NCI-H2107 (cell line): ENCODE results near the gene SPZ1.
"Not testable (repeated sequence)": the region's sequence is repeated elsewhere in the genome, so short reads cannot be mapped to it uniquely, and the experiment has no call there.

Experiments
- DNase-seq: peaks from one replicate; lab custom pipeline; 2025; lab: John Stamatoyannopoulos, UW

Gene SPZ1, protein sequence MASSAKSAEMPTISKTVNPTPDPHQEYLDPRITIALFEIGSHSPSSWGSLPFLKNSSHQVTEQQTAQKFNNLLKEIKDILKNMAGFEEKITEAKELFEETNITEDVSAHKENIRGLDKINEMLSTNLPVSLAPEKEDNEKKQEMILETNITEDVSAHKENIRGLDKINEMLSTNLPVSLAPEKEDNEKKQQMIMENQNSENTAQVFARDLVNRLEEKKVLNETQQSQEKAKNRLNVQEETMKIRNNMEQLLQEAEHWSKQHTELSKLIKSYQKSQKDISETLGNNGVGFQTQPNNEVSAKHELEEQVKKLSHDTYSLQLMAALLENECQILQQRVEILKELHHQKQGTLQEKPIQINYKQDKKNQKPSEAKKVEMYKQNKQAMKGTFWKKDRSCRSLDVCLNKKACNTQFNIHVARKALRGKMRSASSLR

DNA sequence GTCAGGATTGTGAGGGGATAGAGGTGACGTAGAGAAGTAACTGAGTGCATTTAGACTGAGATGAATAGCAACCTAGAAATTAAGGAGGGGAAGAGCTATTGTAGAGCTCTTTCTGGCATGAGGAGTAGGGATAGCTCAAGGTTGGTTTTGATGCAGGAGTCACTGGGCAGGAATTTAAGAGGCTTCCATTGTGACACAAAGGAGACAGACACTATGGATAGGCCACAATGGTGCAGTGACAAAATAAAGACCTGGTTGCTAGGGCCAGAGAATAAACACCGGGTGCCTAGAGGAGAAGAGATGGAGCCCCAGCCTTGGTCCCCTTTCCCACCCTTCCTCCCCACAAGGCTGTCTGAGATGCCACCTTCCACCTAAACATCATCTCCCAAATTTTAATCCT is at the start of gene SPZ1:
Gene SPZ1 (plus strand): TSS at position 301 of the 400 bp plus-strand sequence. CDS start 214 bp downstream, outside the sequence.
- no peak for DNase-seq

DNA sequence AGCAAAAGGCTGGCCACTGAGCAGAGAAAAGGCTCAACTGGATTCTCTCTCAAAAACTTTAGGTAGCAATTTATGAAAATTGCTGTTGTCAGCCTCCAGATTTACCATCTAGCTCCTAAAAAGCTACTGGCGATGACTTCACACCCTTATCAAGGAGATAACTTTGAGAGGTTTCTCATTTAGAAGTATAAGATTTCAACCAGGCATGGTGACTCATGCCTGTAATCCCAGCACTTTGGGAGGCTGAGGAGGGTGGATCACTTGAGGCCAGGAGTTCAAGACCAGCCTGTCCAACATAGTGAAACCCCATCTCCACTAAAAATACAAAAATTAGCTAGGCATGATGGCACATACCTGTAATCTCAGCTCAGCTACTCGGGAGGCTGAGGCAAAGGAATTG is 49.3 kb upstream of the SPZ1 start:
- DNase-seq: not testable (repeated sequence)

DNA sequence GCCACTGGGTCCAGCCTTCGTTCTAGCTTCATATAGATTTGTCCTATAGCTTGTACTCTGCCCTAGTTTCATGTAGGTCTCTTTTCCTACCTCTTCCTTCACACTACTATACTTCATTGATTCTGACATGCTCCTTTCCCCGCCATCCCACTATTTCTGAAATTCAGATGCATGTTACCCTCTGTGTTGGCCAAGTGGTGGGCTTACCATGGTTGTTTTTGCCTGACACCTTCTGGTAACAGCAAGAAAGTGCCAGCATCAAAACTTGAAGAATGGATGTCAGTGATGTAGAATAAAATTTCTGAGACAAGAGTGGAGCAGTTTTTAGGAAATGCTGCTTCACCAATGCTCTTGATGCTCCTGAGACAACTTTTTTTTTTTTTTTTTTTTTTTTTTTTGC is 44.5 kb upstream of the SPZ1 start:
- no peak for DNase-seq

DNA sequence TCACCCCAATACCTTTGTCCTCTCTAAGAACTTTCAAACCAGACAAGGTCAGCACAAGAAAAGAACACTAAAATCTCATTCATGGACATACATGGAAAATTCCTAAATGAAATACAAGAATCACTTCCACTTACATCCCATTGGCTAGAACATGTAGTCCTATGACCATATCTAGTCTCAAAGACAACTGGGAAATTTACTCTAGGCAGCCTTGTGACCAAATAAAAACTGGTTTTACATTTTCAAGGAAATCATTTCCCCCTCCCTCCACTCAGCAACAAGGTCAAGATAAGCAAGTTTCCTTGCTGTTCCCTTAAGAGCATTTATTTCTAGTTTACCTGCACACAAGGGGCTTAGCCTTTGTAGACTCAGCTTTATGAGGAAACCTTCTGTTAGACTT is 43.6 kb upstream of the SPZ1 start:
- no peak for DNase-seq

DNA sequence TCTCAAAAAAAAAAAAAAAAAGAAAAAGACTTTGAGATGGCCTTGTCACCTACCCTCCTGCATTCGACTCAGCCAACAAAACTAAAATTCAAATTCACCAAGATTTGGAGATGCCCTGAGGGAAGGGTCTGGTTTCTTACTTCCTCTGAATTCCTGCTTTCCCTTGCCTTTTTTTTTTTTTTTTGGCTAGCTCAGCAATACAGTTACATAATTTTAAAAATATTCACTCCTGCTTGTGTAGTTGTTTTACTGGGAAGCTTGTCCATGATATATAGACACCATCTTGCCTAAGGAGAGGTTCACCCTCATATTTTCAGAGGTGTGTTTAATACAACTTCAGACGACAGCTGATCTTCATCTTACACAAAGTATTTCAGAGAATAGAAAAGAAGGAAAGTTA is 42.6 kb upstream of the SPZ1 start:
- DNase-seq: no peak

DNA sequence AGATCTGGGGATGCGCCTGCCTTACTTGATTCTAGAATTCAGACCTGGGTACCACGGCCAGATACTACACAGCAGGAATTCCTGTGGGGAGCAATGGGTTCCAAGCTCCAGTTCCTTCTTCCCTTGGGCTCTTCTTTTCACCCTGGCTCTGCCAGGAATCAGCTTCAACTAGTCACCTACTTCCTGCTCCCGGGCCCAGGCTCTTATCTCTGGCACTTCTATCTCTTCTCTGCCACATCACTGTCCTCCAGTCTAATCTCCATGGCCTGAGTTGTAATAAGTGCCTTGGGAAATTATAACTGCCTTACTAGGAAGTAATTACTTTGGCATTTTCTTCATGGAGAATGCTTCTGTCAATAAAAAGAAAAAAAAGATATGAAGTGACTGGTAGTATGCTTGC is 37.7 kb upstream of the SPZ1 start:
- DNase-seq: no peak

DNA sequence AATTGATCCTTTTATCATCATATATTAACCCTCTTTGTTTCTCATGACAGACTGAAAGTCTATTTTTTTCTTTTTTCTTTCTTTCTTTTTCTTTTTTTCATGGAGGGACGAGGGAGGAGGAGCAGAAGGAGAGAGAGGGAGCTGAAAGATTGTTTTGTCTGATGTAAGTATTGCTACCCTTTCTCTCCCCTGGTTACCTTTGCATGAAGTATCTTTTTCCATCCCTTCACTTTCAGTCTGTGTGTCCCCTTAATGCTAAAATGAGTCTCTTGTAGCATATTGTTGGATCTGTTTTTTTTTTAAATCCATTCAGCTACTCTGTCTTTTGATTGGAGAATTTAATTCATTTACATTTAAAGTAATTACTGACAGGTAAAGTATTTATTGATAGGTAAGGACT is 36.4 kb upstream of the SPZ1 start:
- no peak for DNase-seq

DNA sequence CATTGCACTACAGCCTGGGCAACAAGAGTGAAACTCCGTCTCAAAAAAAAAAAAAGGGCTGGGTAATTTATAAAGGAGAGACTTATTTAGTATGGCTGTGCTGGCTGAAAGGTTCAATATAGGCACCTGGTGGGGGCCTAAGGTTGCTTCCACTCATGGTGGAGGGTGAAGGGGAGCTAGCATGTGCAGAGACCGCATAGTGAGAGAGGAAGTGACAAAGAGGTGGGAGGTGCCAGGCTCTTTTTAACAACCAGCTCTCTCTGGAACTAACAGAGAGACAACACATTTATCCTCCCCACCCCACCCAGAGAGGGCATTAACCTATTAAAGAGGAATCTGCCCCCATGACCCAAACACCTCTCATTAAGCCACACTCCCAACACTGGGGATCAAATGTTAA is 35.1 kb upstream of the SPZ1 start:
- DNase-seq: no peak

DNA sequence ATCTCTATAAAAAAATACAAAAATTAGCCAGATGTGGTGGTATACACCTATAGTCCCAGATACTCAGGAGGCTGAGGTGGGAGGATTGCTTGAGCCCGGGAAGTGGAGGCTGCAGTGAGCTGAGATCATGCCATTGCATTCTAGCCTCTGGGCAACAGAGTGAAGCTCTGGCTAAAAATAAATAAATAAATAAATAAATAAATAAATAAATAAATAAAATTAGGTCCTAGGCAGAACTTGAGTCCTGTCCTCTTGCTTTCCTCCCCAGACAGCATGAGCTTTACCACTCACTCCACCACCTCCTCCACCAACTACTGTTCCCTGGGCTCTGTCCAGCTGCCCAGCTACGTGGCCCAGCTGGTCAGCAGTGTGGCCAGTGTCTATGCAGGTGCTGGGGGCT is 31.6 kb upstream of the SPZ1 start:
- no peak for DNase-seq

DNA sequence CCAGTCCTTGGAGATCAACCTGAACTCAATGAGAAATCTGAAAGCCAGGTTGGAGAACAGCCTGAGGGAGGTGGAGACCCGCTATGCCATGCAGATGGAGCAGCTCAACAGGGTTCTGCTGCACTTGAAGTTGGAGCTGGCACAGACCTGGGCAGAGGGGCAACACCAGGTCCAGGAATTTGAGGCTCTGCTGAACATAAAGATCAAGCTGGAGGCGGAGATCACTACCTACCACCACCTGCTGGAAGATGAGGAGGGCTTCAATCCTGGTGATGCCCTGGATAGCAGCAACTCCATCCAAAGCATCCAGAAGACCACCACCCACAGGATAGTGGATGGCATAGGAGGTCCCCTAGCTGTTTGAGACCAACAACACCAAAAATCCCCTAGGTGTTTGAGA is 30.5 kb upstream of the SPZ1 start:
- no peak for DNase-seq

DNA sequence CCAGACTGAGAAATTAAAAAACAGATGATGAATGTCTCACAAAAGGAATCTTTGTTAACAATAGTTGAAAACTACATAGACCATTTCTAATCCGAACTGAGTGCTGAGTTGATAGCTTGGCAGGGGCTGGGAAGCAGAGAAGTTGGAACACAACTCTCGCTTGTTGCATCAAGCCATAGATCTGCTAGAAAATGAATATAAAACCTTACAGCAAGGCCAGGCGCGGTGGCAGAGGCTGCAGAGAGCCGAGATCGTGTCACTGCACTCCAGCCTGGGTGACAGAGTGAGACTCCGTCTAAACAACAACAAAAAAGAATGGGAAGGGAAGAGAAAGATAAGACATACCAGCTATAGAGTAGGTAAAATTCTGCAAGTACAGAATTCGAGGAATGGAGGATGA is 28.0 kb upstream of the SPZ1 start:
- no peak for DNase-seq

DNA sequence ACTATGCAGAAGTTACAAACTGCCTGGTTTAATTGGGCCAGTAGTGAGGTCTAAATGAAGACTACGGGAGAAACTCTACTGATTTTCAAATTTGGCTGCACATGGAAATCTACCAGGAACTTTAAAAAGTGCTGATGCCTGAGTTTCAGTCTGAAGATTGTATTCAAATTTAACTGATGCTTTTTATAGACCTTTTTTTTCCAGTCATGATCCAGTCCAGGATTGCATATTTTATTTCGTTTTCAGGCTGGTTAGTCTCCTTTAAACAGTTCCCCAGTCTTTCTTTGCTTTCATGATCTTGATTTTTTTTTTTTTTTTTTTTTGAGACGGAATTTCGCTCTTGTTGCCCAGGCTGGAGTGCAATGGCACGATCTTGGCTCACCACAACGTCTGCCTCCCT is 23.7 kb upstream of the SPZ1 start:
- DNase-seq: no peak

DNA sequence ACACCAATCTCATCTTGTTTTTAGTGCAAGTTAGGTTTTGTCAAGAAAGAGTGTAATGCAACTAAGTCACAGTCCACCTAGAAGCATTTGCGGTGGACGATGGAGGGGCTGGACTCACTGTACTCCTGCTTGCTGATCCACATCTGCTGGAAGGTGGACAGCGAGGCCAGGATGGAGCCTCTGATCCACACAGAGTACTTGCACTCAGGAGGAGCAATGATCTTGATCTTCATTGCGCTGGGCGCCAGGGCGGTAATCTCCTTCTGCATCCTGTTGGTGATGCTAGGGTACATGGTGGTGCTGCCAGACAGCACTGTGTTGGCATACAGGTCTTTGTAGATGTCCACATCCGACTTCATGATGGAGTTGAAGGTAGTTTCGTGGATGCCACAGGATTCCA is 20.2 kb upstream of the SPZ1 start:
- DNase-seq: no peak

DNA sequence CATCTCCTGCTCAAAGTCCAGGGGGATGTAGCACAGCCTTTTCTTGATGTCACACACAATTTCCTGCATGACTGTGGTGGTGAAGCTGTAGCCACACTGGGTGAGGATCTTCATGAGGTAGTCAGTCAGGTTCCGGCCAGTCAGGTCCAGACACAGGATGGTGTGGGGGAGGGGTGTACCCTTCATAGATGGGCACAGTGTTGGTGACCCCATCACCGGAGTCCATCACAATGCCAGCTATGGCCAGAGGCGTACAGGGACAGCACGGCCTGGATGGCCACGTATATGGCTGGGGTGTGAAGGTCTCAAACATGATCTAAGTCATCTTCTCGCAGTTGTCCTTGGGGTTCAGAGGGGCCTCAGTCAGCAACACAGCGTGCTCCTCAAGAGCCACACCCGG is 19.7 kb upstream of the SPZ1 start:
- DNase-seq: no peak

DNA sequence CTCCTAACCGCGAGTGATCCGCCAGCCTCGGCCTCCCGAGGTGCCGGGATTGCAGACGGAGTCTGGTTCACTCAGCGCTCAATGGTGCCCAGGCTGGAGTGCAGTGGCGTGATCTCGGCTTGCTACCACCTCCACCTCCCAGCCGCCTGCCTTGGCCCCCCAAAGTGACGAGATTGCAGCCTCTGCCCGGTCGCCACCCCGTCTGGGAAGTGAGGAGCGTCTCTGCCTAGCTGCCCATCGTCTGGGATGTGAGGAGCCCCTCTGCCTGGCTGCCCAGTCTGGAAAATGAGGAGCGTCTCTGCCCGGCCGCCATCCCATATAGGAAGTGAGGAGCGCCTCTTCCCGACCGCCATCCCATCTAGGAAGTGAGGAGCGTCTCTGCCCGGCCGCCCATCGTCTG is 19.0 kb upstream of the SPZ1 start:
- not testable (repeated sequence) for DNase-seq

DNA sequence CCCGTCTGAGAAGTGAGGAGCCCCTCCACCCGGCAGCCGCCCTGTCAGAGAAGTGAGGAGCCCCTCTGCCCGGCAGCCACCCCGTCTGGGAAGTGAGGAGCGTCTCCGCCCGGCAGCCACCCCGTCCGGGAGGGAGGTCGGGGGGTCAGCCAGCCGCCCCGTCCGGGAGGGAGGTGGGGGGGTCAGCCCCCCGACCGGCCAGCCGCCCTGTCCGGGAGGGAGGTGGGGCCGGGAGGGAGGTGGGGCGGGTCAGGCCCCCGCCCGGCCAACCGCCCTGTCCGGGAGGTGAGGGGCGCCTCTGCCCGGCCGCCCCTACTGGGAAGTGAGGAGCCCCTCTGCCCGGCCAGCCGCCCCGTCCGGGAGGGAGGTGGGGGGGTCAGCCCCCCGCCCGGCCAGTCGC is 18.5 kb upstream of the SPZ1 start:
- DNase-seq: not testable (repeated sequence)

DNA sequence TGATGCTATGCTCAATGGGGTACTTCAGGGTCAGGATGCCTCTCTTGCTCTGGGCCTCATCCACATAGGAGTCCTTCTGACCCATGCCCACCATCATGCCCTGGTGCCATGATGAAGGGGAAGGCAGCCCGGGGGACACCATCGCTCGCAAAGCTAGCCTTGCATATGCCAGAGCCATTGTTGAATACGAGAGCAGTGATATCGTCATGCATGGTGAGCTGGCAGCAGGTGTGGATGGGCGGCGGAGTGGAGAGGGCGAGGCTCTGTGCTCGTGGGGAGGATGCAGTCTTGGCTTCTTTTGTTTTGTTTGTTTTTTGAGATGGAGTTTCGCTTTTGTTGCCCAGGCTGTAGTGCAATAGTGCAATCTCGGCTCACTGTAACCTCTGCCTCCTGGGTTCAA is 17.2 kb upstream of the SPZ1 start:
- DNase-seq: no peak

DNA sequence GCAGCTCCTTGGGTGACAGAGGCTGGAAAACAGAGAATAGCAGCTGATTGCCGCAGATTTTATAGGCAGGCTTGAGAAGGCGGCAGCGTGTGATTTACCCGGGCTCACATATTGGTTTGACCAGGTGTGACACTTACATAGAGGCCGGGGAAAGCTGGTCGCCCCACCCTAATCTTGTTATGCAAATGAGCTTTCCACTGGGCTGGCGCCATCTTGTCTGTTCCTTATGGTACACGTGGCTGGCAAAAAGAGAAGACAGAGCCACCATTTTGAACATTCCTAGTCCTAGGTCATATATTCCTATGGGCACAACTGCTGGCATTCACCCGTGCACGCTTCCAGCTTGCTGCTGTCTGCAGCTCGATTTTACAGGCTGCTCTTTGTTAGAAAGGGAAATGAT is 11.3 kb upstream of the SPZ1 start:
- DNase-seq: no peak

DNA sequence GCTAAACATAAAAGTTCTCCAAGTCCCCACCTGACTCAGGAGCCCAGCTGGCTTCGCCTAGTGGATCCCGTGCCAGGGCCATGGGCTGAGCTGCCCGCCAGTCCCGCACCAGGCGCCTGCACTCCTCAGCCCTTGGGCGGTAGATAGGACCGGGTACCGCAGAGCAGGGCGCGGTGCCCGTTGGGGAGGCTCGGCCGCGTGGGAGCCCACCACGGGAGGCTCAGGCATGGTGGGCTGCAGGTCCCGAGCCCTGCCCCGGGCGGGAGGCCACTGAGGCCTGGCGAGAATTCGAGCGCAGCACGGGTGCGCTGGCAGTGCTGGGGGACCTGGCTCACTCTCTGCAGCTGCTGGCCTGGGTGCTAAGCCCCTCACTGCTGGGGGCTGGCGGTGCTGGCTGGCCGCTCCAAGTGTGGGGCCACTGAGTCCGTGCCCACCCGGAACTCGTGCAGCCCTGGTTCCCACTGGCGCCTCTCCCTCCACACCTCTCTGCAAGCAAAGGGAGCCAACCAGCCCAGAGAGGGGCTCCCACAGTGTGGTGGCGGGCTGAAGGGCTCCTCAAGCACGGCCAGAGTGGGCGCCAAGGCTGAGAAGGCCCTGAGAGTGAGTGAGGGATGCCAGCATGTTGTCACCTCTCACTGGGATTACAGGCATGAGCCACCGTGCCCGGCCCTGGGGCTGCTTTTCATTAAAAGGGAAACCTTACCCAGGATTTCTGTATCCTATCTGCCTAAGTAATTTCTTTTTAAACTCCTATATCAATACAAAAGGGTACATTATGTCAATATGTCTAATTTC is 9.7 kb upstream of the SPZ1 start:
- no peak for DNase-seq

DNA sequence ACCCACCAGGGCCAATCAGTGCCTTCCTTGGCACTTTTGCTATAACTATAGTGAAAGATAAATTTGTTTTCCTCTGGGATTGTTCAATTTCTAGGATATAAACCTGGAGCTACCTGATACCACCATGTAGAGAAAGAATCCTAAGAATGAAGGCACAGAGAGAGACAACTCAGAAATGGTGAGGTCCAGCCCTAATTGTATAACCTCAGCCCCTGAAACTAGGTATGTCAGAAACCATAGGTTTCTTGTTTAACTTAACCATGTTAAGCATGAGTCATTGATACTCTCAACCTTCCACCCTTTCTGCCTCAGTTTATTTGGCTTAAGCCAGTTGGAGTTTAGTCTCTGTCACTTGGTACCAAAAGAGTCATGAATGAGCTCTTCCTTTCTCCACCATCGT is 4.6 kb upstream of the SPZ1 start:
- no peak for DNase-seq

DNA sequence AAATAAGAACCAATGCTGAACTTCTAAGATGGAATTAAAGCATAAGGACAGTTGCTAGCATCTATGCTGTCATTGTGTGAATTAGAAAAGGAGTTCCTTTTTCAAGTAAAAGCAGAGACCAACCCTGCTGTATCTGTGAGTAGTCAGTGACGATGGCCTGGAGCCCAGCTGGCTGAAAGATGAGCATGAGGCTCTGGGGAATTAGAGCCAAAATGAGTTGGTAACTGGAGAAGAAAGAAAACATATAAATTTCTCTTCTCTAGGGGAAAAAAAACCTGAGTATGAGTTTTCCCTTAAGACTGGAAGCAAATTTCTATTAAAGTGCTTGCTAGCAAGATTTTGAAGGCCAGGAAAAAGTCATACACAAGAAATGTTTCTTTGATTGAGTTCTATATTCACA is 1.6 kb upstream of the SPZ1 start:
- DNase-seq: no peak

DNA sequence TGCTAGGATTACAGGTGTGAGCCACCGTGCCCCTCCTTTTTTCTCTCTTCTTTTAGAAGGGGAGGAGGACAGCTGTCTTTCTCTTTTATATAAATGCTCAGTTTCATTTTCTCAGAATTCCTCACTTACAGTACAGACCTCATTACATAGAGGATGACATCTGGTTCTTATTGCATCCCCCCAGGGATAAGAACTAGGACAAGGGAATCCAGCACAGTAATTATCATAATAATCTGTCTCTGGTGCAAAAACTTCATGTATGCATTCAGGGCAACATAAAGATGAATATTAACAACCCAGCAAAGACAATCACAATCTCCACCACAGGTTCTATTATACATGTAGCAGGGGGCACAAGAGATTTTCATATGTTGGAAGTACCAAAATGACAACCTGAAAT is 5.1 kb downstream of the SPZ1 start:
- no peak for DNase-seq

DNA sequence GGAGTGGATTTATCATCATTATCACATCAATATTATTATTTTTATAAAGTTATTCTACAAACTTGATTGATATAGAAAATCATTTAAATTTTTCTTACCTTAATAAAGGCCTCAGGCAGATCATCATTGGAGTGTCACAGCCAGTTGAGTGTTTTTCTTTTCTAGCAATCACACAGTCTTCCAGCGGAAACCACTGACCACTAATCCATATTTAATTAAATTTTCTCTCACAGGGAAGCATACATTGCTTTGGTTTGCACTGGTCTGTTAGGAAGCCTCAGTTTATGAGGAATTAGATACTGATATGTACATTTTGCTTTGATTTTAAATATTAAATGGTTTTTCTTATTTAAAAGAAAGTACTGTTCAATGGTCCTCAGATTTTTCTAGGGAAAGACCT is 6.7 kb downstream of the SPZ1 start:
- no peak for DNase-seq

DNA sequence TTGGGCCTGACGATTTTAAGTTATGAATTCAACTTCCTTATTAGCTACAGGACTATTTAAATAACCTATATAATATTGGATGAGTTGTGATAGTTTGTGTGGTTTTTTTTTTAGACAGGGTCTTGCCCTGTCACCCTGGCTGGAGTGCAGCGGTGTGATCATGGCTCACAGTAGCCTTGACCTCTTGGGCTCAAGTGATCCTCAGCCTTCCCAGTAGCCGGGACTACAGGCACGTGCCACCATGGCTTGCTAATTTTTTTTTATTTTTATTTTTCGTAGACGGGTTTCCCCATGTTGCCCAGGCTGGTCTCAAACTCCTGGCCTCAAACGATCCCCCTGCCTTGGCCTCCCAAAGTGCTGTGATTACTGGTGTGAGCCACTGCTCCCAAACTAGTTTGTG is 17.6 kb downstream of the SPZ1 start:
- DNase-seq: no peak
